Activated T-helper 1 cell treated with Interleukin-2 at 50 U/mL for 16 hours (primary cell): ENCODE data around the gene ITGA2B.
"Not testable (repeated sequence)": the region's sequence is repeated elsewhere in the genome, so short reads cannot be mapped to it uniquely, and the experiment has no call there.

Experiments used
- DNase-seq: peaks from one replicate; pipeline ENCODE4 v3.0.0-alpha.2; 2020; ENCODE audit warnings: low read depth

ITGA2B gene

DNA sequence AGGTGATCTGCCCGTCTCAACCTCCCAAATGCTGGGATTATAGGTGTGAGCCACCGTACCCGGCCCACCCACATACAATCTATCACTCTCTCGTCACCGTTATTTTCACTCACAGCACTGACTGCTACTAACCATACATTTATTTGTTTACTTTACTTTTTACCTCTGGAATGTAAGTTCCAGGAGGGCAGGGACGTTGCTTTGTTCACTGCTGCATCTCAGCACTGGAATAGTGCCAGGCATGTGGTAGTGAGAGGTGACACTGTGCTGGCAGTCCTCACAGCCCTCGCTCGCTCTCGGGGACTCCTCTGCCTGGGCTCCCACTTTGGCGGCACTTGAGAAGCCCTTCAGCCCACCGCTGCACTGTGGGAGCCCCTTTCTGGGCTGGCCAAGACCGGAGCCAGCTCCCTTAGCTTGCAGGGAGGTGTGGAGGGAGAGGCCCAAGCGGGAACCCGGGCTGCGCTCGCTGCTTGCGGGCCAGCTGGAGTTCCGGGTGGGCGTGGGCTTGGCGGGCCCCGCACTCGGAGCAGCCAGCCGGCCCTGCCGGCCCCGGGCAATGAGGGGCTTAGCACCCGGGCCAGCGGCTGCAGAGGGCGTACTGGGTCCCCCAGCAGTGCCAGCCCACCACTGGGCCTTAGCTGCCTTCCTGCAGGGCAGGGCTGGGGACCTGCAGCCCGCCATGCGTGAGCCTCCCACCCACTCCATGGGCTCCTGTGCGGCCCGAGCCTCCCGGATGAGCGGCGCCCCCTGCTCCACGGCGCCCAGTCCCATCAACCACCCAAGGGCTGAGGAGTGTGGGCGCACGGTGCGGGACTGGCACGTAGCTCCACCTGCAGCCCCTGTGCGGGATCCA lies 20.8 kb downstream of the ITGA2B start:
- DNase-seq: not testable (repeated sequence)

DNA sequence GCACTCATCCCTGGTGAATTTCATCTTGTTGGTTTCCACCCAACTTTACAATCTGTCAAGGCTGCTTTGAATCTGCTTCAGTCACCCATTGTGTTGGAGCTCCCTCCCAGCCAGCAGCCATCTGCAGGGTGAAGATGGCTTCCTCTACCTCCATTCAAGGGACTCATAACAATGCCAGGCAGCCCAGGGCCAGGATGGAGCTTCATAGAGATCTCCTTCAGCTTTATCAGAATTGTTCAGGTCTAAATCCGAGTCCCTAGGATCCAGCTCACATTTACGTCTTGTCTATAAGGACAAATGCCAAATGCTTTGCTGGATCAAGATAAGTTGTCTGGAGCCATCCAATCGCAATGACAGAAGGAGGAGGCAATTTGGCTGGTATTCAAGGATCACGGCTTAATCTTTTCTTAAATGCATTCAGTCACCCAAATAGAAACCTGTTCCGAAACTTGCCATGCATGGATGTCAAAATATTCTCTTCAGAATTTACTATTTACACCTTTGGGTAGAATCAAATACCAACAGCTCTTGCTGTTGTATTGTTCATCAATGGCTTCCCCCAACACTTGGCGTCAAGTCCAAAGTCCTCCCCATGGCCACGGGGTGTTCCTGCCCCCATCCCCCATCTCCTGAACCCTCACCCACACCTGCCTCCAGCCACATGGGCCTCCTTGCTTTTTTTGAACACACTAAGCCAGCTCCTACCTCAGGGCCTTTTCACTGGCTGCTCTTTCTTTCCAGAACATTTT lies 22.0 kb downstream of the ITGA2B start:
- DNase-seq: no peak

DNA sequence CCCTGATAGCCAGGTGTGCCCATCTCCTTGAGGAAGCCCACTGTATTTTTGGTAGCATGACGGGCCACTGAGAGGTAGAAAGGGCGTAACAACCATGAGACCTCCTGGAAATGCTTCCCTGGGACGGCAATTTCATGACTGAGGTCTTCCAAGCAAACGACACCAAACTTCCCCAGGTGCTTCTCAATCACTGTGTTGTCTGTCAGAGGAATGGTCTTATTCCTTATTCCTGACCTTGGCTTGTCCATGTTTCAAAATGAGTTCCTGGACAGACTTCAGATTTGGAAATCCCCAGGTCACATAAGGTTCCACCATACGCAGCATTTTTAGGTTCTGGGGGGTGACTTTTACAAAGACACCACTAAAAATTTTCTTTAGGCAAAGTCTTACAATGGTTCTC lies 24.4 kb downstream of the ITGA2B start:
- DNase-seq: not testable (repeated sequence)

DNA sequence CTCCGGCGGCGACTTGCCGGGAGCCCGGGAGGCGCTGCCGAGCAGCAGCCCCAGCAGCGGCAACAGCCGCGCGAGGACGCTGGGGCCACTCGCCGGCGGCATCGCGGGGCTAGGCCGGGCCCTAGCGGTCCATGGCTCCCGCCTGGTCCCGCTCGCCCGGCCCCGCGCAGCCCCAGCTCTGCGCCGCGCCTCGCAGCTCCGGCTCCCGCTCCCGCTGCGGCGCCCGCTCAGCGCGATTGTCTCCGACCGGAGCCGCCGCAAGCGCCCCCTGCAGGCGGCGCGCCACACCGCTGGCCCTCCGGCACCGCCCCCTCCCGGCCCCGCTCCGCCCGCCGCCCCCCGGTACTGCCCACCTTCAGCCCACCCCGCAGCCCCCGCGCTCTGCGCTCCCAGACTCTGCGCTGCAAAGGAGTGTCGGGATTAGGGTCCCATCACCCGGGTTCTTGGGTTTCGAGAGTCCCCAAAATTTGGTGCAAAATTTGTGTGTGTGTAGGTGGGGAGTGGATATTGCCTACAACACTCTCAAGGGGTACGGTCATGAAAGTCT lies 25.8 kb downstream of the ITGA2B start, which contains the start of gene FAM171A2:
Gene FAM171A2, minus strand, starts transcription at position 241 of the 547 bp plus-strand sequence. Its CDS starts 139 bp downstream, at position 102.
- DNase-seq: peak; percentile 50

DNA sequence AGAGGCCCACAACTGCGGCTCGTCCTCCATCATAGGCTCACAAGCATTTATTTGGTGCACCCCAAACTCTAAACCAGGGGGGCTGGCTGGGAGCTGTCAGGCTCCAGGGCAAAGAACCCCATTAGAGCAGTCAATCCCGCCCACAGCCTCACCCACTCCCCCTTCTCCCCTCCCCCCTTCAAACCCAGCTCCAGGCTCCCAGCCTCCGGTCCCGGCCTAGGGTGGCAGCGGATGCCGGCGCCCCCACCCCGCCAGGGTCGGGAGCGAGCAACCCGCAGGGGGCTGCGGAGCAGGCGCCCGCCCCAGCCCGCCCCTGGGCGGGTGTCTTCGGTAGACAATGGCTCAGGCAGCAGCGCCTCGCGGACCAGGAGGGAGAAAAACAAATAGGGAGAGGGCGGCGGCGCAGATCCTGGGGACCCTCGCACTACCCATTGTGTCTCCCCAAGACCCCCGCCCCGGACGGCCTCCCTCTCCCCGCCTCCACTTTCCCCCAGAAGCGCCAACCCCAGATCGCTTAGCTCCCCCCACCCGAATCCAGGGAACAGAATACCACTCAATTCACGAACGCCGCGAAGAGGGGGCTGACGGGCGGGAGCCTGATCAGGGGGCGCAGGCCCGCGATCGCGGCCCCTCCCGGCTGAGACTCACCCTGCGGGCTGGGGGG lies 26.4 kb downstream of the ITGA2B start:
- no peak for DNase-seq

DNA sequence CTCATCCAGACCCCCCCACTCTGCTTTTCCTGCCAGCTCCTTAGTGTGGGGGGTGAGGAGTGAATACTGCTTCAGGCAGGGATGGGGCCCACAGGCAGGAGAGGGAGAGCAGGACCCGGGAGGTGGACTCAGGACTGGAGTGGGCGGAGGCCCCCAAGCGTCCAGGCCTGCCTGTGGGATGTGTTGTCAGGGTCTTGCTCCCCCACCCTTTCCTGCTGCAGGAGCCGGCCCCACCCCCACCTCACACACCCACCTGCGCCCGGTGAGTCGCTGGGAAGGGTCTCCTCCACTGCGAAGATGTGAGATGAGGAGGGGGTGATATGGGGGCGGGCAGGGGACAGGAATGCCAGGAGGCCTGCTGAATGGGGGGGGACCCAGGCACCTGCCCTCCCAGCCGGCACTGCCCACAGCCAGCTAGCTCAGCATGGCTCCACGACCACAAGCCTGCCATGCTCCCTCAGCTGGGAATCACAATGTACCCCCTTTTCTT lies 26.9 kb downstream of the ITGA2B start:
- no peak for DNase-seq

DNA sequence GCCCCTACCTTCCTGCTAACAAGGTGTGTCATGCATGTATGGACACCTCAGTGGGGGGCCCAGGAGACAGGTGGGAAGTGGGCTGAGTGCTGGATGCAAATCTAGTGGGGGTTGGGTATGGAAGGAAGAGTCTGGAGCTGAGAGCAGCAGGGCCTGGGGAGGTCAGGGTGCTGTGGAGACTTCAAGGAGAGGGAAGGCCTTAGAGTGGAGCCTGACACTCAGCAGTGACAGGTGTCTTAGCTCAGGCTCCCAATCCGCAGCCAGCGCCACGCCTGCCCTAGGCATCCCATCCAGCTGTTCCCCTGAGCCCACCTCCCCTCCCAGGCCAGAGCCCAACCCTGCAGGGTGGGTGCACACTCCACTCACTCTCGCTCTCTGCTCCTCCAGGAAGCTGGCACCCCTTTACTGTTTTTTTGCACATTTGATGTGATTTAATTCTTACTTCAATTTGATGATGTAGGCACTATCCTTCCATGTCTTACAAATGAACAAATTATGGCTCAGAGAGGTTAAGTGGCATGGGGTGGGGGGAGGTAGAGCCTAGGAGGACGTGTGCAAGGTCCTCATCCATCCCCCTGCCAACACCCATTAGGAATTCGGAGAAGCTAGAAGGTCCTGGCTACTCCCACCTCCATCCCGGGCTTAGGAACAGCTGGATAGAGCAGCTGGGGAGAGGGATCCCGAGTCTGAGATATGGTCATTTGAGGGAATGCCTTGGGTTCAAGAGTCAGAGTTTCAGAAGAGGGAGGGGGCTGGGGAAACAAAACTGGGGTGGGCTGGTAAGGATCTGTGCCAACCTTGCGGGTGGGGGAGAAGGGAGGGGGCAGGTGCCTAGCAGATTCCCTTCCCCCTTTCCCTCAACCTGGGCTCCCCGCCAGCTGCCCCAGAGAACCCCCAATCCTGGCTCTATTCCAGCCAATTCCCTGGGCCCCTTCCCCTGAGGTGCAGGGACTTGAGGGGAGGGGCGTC lies 27.9 kb downstream of the ITGA2B start:
- DNase-seq: no peak

DNA sequence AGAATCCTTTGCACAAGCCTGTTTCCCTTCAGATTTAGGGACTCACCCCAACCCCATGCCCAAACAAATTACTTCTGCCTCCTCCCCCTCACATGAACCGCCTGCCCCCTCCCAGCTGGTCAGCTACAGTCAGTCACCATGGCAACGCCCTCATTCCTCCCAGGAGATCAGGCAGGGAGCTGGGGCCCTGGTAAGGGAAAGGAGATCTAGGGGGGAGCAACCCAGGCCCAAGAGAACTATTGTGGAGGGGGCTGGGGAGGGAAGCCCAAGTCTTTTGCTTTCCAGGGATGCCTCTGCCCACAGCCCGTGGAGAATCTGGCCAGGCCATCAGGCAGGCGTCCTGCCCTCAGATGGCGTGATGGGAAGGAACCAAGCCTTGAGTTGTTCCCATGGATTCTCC lies 28.6 kb downstream of the ITGA2B start:
- no peak for DNase-seq

DNA sequence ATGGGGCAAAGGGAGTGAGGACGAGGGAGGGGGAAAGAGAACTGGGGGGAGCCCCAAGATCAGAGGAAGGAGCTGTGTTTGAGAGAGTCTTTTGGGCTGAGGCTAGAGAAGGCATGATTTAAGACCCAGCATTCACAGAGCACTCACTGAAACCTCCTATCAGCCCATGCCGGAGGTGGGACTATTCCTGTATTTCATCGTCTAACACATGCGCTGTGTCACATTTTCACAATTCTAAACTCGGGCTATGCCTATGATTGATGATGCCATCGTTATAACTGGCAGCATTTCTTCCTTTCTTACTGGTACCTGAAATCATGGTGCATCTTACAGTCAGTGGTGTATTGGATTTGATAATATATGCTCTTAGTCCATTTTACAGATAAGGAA lies 29.3 kb downstream of the ITGA2B start:
- DNase-seq: no peak

DNA sequence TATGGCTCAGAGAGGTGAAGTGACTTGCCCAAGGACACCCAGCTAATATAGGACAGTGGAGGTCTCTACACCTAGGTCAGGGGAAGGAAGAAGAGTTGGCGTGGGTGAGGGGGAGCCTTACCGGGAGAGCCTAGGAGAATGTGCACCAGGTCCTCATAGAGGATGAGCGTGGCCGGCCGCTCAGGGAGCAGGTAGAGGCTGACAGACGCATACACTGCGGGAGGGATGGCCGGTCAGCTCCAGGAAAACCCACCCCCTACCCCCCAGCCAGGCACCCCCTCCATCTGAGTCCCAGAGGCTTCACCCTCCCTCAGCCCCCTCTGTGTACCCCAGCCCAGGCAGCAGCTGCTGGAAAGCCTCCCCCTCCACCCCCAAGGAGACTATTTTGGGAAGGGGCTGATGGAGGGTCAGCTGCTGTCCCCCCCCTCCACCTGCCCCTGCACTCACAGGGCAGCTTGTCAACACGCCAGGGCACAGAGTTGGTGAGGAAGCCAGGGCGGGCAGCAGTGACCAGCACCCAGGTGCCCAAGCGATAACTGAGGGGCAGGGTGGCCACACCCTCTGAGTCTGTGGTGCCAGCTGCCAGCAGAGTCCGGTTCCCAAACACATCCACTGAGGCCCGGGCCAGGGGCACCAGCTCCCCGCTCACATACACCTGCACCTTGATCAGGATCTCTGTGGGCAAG lies 29.8 kb downstream of the ITGA2B start:
- no peak for DNase-seq

DNA sequence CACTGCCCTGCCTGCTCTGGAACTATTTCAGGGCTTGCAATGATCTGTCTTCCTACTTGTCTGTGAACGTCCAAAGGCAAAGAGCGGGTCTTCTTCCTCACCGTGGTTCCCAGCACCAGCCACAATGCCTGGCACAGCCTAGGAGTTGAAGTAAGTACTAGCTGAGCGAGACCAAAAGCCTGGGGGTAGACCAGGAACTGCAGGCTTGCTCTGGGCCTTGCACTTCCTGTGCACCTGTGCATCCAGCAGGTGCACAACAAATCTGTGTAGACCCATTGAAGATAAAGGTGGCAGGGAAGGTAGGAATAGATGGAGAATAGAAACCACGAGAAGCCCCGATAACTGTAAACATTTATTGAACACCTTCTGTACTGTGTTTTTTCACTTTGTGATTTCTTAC lies 30.4 kb downstream of the ITGA2B start:
- no peak for DNase-seq

DNA sequence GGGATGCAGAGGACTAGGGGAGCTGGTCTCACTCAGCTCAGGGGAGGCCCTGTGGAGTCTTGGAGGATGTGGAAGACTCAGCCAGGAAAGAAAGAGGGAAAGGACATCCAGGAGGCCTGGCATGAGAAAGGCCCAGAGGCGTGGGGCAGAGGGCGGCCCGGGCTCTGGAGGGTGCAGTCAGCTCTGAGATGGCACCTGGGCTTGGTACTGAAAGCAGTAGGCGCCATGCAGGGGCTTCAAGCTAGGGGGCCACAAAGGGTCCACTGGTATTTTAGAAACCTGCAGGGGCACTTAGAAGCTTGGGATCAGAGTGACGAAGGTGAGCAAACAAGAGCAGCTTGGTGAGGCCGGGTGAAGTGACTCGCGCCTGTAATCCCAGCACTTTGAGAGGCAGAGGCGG lies 31.4 kb downstream of the ITGA2B start:
- no peak for DNase-seq

DNA sequence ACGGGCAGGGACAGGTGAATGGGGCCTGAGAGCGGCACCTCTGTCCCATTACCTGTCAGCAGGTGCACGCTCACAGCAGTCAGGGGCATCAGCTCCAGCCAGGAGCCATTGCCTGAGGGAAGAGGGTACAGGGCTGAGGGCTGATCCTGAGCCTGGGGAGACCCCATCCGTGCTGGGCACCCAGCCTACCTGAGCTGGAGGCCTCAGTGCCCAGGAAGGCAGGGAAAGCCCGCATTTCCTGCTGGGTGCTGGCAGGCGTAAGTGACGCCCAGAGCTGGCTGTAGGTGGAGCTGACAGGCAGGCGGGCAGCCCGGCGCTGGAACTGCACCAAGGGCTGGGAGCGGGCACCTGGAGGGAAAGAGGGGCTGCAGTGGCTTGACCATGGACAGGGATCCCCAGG lies 33.2 kb downstream of the ITGA2B start:
- no peak for DNase-seq

DNA sequence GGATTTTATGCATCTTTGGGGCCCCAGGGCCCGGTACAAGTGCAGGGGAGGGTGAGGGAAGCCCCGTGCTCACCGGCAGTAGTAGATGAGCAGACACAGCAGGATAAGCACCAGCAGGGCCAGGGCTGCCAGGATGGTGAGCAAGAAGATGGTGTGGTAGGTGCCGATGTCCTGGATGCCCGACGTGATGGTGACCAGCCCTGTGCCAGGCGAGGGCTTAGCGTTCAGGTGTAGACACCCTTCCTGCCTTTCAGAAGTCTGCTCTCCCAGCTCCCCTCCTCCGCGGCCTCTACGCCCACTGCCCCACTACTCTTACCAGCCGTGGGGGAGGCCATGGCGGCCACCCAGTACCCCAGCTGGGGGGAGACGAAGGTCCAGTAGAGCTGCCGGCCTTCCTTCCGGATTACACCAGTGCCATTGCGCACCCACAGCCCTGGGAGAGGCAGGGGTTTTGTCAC lies 33.8 kb downstream of the ITGA2B start:
- no peak for DNase-seq

DNA sequence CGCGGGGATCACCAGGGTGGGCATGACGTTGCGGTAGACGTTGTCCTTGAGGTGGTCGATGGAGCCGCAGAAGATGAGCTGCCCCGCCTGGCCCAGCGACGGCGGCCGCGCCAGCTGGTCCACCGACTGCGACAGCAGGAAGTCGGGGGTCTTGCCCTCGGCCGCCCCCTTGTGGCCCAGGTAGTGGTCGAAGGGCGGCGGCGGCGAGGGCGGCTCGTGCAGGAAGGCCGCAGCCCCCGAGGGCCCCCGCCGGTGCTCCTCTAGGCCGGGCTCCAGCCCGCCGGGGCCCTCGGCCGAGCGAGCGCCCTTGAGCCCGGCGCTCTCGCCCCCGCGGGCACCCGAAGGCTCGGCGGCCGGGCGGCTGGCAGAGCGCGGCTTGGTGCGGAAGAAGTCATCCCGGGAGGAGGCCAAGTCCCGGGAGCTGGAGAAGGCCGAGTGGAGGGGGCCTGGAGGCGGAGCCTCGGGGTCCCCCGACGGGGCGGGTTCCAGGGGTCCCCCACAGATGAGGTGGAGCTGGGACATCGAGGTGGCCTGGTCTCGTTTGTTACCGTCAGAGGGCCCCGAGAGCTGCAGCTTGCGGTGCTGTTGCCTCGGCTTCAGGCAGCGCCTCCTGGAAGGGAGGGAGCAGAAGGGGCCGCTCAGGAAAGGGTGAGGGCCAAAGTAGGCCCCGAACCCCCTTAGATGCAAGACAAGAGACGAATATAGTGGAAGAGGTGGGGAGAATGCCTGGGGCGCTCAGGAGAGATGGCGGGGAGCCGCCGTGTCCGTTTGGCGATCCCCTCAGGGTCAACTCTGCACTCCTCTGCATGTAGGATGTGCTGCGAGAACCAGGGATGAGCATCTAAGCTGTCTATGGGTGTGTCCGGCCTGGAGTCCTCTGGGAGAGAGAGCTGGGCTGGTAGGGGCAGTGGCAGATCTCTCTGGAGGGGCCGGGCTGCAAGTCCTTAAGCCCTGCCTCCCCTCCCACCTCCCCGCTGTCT lies 34.6 kb downstream of the ITGA2B start:
- peak; percentile 55 for DNase-seq

DNA sequence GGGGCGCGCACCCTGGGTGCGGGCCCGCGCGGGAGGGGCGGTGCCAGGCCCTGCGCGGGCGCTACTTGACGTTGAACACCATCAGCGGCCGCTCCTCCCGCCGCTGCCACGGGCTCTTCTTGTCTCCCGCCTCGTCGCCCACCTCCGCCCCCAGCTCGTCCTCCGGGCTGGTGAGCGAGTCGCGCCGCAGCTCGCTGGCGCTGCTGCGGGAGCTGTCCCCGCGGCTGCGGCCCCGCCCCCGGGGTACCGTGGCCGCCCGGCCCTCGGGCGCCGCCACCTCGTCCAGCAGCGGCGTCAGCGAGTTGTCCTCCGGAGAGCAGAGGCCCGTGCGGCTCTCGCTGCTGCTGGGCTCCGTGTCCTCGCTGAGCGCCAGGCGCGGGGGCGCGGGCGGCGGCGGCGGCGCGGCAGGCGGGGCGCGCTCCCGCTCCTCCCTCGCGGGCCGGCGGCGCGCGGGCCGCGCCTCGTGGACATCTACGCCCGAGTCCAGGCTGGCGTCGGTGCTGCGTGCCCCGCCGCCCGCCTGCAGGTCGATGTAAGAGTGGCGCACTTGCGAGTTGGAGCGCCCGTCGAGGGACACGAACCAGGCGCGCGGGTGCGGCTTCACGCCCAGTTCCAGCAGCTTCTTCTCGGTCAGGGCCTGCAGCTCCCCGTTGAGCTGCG lies 35.6 kb downstream of the ITGA2B start:
- DNase-seq: no peak

DNA sequence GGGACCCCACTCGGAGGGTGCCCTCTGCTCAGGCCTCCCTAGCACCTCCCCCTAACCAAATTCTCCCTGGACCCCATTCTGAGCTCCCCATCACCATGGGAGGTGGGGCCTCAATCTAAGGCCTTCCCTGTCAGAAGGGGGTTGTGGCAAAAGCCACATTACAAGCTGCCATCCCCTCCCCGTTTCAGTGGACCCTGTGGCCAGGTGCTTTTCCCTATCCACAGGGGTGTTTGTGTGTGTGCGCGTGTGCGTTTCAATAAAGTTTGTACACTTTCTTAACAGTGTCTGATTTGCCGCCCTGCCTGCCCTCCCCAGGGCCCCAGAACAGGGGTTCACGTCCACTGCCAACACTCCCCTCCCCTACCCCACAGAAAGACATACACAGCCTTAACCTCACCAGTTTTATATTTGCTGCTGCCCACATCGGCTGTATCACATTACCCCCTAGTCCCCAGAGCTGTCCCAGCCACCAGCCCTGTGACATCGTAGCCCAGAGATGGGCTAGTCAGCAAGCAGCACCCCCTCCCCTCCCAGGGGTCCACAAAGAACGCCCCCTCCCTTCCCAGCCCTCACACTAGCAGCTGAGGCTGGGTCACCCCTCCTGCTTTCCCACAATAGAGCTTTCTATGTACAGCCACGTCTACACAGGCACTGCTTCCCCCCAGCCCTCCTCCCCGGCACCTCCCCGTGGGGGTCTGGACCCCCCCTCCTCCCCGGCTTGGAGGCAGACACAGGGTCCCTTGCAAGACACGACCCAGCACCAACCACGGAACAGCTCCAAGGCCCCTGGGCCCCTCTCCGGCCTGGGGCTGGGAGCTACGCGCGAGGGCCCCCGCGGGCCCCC lies 36.4 kb downstream of the ITGA2B start:
- DNase-seq: no peak
